H7 (cell line): ENCODE results near the gene RNF13. TPM values are rescaled to one million over a fixed set of nuclear protein-coding genes. Genes with fewer than 3 reads are reported as not detected.

ENCODE experiments used
- DNase-seq: peaks from one replicate; pipeline ENCODE4 v3.0.0; 2012
- H3K27me3 ChIP-seq: 2 replicates; pipeline ENCODE4 v1.6.0; 2011; ENCODE audit warnings: mild to moderate bottlenecking, low read length; ENCODE audit not compliant: control insufficient read depth, insufficient read depth
- H3K36me3 ChIP-seq: replicated peaks from 2 replicates; pipeline ENCODE4 v1.5.1; 2011; ENCODE audit warnings: low read length; ENCODE audit not compliant: control insufficient read depth, insufficient read depth
- H3K4me3 ChIP-seq: 2 replicates; pipeline ENCODE4 v1.5.1; 2011; ENCODE audit warnings: low read depth, mild to moderate bottlenecking, control low read depth, low read length, moderate library complexity; ENCODE audit not compliant: insufficient read depth
- total RNA-seq: library from RNA; depleted of rRNA; stranded (reverse); fragments of >200 nt; shearing (Covaris generic); gene quantifications from 2 replicates; pipeline ENCODE4 v1.2.3, GENCODE V29; 2014

RNF13 gene
- total RNA-seq, 1 experiment from 2014 or later: 31.3 TPM

DNA sequence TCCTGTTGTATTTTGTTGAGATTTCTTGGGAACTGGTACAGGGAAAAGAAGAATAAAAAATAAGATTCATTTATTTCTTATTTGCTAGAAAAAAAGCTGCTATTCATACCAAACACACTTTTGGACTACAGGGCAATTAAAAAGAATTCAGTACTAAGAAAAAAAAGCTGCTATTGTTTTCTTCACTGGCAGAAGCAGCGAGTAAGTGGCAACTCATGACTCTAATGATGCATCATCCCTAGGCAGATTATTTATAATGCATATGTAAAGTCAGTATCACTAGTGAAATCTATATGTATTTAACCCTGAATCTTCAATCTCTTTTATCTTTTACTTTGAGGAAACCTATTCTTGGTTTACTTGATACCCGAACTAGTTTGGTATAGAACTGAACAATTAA, 142.4 kb downstream of the RNF13 start:
- no peak for DNase-seq
- Histone ChIP-seq H3K36me3 (no peaks in the 10 kb centered on the region; the same call in none of the 2 replicates), H3K27me3 (no peaks in the 10 kb centered on the region)

GRCh38 chr3:149957361-149958125, 144.5 kb downstream of the RNF13 start:
- H3K4me3 ChIP-seq: no peak overlapping the region
- H3K36me3 ChIP-seq: peaks cover 1% of the 10 kb centered on the region
- DNase-seq: no peak
- H3K27me3 ChIP-seq: no peaks in the 10 kb centered on the region

More for the DNA sequence above, 142.4 kb downstream of the RNF13 start:
- no peak overlapping the region for H3K4me3 ChIP-seq

DNA sequence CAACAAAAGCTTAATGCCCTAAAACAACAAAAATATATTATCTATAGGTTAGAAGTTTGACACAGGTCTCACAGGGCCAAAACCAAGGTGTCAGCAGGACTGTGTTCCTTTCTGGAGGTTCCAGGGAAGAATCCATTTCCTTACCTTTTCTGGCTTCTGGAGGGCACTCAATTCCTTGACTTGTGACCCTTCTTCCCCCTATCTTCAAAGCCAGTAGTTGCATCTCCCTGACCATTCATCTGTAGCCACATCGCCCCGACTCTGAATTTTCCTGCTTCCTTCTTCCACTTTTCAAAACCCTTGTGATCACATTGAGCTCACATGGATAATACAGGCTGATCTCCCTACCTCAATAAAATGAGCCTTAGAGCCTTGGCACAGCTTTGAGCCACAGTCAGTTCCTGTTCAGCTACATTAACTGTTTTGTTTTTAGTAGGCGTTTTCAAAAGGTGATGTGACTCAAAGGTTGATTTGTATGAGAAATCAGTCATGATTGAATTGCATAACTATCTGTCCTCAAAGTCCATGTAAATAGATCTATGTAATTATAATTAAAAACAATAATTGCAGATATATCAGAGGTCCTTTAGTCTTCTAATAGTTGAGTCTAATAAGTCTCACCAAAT, 145.3 kb downstream of the RNF13 start:
- no peak for DNase-seq
- Histone ChIP-seq H3K4me3 (no peak overlapping the region), H3K27me3 (no peaks in the 10 kb centered on the region), H3K36me3 (peaks cover 1% of the 10 kb centered on the region; the same call in 1 of the 2 replicates)

DNA sequence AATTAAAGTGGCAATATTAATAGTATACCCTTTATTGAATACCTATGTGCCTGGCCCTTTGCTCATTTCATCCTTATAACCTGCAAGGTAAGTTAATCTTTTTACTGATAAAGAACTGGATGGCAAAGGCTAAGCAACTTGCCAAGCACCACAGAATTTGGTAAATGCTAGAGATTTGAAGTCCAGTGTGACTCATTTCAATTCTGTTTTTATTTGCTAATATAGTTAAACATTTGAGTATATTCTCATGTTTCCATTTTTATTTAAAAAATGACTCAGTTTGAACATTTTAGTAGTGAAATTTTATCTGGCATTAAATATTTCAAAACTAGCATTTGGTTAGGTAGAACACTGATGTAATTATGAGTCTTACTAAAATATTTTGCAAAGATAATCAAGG, 146.4 kb downstream of the RNF13 start:
- Histone ChIP-seq H3K27me3 (no peaks in the 10 kb centered on the region), H3K4me3 (no peak overlapping the region), H3K36me3 (peaks cover 1% of the 10 kb centered on the region; the same call in 1 of the 2 replicates)
- DNase-seq: no peak

DNA sequence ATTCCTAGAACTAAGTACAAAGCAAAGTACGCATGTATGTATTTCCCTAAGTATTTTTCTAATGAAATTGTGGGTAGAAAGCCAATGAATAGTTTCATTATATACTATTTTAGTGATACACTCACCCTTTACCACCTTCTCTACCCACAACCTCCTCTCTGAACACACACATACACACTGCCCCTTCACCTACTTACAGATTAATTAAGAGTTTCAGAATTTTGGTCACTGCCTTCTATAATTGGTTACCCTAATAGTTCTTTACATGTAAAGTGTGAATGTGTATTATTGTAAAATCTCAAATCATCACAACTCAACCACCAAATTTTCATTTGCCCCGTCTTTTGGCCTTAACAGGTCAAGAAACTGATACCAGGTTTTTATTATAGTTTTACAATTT, 150.5 kb downstream of the RNF13 start:
- Histone ChIP-seq H3K36me3 (peaks cover 8% of the 10 kb centered on the region), H3K4me3 (no peak overlapping the region), H3K27me3 (no peaks in the 10 kb centered on the region)
- DNase-seq: no peak

GRCh38 chr3:149964291-149964690, 151.3 kb downstream of the RNF13 start:
- no peak for DNase-seq
- H3K36me3 ChIP-seq: peaks cover 8% of the 10 kb centered on the region
- H3K27me3 ChIP-seq: no peaks in the 10 kb centered on the region
- H3K4me3 ChIP-seq: no peak overlapping the region

- no peak for DNase-seq
- H3K4me3 ChIP-seq: no peak overlapping the region
- H3K27me3 ChIP-seq: no peaks in the 10 kb centered on the region
- peaks cover 8% of the 10 kb centered on the region for H3K36me3 ChIP-seq
Measured at GRCh38 chr3:149965278-149965677, 152.3 kb downstream of the RNF13 start.

- Histone ChIP-seq H3K27me3 (no peaks in the 10 kb centered on the region), H3K36me3 (peaks cover 7% of the 10 kb centered on the region), H3K4me3 (no peak overlapping the region)
- DNase-seq: no peak
Measured at GRCh38 chr3:149967086-149967685, 154.2 kb downstream of the RNF13 start.

DNA sequence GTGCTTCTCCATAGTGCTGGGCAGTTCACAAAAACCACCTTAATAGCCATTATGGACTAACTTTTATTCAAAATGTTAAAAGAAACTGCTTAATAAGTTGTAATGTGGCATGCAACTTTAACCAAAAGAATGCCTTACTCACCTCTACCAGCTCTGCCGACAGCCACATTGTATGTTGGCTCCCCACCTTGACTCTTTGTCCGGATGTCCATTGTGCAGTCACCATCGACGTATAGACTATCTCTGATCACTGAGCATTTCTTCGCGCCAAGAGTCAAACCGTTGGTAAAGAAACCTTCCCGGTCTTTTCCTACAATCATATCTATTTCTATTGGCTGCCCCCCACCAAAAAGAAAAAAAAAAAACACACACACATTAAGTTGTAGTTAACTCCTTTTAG, 155.2 kb downstream of the RNF13 start:
- Histone ChIP-seq H3K36me3 (peaks cover 7% of the 10 kb centered on the region), H3K27me3 (no peaks in the 10 kb centered on the region), H3K4me3 (peak overlapping the region; percentile 93; the same call in 1 of the 2 replicates)
- DNase-seq: no peak

DNA sequence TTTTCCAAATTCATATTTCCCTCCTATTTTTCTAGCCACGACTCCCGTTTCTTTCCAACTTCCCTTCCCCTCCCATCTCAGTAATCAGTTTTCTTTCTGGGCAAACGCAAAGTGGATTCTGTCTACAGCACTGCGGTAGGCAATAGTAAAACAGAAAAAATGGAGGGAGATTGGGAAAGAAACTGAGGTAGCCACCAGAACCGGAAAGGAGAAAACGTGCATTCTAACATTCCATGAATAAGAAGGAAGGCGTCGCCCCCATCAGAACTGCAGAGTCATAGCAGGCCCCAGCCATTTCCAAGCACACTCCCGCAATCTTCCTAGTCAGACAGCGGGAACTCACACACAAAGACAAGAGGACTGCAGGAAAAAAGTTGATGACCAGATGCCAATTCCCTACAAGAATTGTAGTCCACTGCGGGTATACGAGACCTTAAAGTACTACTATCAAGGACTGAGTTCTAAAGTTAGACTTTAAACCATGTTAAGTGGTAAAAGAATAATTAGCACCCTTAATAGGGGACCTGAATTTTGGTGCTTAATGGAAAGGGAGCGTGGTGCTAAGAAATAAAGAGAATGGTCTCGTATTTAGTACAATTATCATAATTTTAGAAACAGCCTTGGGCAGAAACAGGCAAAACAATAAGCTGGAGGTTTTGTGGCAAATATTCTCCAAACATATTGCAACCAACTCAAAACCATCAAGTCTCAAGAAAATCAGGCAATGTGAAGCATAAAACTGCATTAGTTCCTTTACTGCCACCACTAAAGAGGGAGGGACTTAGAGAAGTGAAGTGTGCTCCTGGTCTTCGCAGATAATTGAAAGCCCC, 156.3 kb downstream of the RNF13 start:
- DNase-seq: peak; percentile 43
- Histone ChIP-seq H3K36me3 (peaks cover 7% of the 10 kb centered on the region), H3K27me3 (no peaks in the 10 kb centered on the region), H3K4me3 (peak overlapping the region; percentile 93)

GRCh38 chr3:149969940-149970715, 157.1 kb downstream of the RNF13 start:
- H3K36me3 ChIP-seq: peaks cover 7% of the 10 kb centered on the region
- H3K27me3 ChIP-seq: no peaks in the 10 kb centered on the region
- H3K4me3 ChIP-seq: peak overlapping the region; percentile 93

GRCh38 chr3:149970716-149971402, 157.8 kb downstream of the RNF13 start, which contains the start of gene PFN2:
TSS of gene PFN2 (minus strand) at chr3:149970895. CDS start at chr3:149970856, 39 bp downstream.
- Histone ChIP-seq H3K4me3 (peak within 1 kb of the TSS; percentile 93), H3K27me3 (no peaks in the 10 kb centered on the region), H3K36me3 (peaks cover 6% of the 10 kb centered on the region)
- DNase-seq: peak; percentile 88

More at GRCh38 chr3:149969940-149970715, 157.1 kb downstream of the RNF13 start:
- DNase-seq: peak; percentile 75

GRCh38 chr3:149971403-149972075, 158.5 kb downstream of the RNF13 start:
- no peak for DNase-seq
- Histone ChIP-seq H3K4me3 (peak overlapping the region; percentile 93), H3K27me3 (no peaks in the 10 kb centered on the region)

More at GRCh38 chr3:149971403-149972075, 158.5 kb downstream of the RNF13 start:
- H3K36me3 ChIP-seq: peaks cover 3% of the 10 kb centered on the region
